Measurements from ENCODE around the gene OR9A4.

Gene OR9A4

GRCh38 chr7:141884539-141885225 is 31.5 kb upstream of the OR9A4 start (continued):
- TF ChIP-seq REST (tag by site-specific recombination; IDR thresholded peaks at IDR 0.05) (no peak), HIC1 (tag by site-specific recombination; IDR thresholded peaks at IDR 0.05) (no peak), ZNF473 (tag by site-specific recombination; IDR thresholded peaks at IDR 0.05) (no peak), PRDM10 (tag by site-specific recombination; IDR thresholded peaks at IDR 0.05) (no peak), ZBTB48 (tag by site-specific recombination; IDR thresholded peaks at IDR 0.05) (no peak), ZNF202 (tag by site-specific recombination; IDR thresholded peaks at IDR 0.05; ENCODE audit: borderline replicate concordance) (no peak), SP7 (tag by site-specific recombination; IDR thresholded peaks at IDR 0.05) (no peak), ZNF398 (tag by site-specific recombination; IDR thresholded peaks at IDR 0.05) (no peak), ZNF354C (tag by site-specific recombination; IDR thresholded peaks at IDR 0.05; ENCODE audit: borderline replicate concordance, low read depth) (no peak), ZNF791 (tag by site-specific recombination; IDR thresholded peaks at IDR 0.05) (no peak)

- Histone ChIP-seq H3K4me3 (ENCODE audit: low read depth, low read length) (no peak overlapping the region), H3K27ac (ENCODE audit: extremely low read depth, low read depth, low read length) (no peak overlapping the region), H3K9me3 (ENCODE audit: control insufficient read depth, insufficient read depth, low read depth, low read length) (no peaks in the 10 kb centered on the region), H3K36me3 (ENCODE audit: control insufficient read depth in 2 of 2, insufficient read depth in 1 of 2, low read length in 2 of 2) (no peaks in the 10 kb centered on the region), H3K4me1 (ENCODE audit: control insufficient read depth, insufficient read depth, low read length) (no peaks in the 10 kb centered on the region)
- CTCF ChIA-PET: no interaction called here
- POLR2A ChIA-PET: no interaction called here
- TF ChIP-seq ZNF48 (tag by site-specific recombination; IDR thresholded peaks at IDR 0.05): no peak
- no peak for TF ChIP-seq ZNF658 (tag by site-specific recombination; IDR thresholded peaks at IDR 0.05)
- no peak for TF ChIP-seq GLIS2 (tag by site-specific recombination; IDR thresholded peaks at IDR 0.05)
- no peak for TF ChIP-seq ZNF76 (tag by site-specific recombination; IDR thresholded peaks at IDR 0.05; ENCODE audit: borderline replicate concordance, low read depth)
- TF ChIP-seq ZBTB48 (tag by site-specific recombination; IDR thresholded peaks at IDR 0.05): no peak
- no peak for TF ChIP-seq ZSCAN18 (tag by site-specific recombination; IDR thresholded peaks at IDR 0.05)
- no peak for TF ChIP-seq ZNF26 (tag by site-specific recombination; IDR thresholded peaks at IDR 0.05)
- no peak for TF ChIP-seq ZNF138 (tag by site-specific recombination; IDR thresholded peaks at IDR 0.05; ENCODE audit: borderline replicate concordance)
- no peak for TF ChIP-seq KLF8 (tag by site-specific recombination; IDR thresholded peaks at IDR 0.05)
Measured at GRCh38 chr7:141889321-141889720, 26.9 kb upstream of the OR9A4 start.

All from HEK293 (cell line).